Anterior cingulate cortex (tissue), 58 donors: Measurements from ENCODE around the gene TOMM20.
A peak's percentile ranks its signal among the peaks of the same experiment; 100 is the strongest.
"Not testable (repeated sequence)": the region's sequence is repeated elsewhere in the genome, so short reads cannot be mapped to it uniquely, and the experiment has no call there.

Experiments used
- DNase-seq, 58 donors: peaks; one replicate each; lab custom pipeline; 2025; lab: John Stamatoyannopoulos, UW

The TOMM20 gene

GRCh38 chr1:235128456-235129328 is at the start of gene TOMM20:
Gene TOMM20, minus strand, starts transcription at chr1:235128837. Its CDS starts 122 bp downstream, at chr1:235128715.
- DNase-seq, result peak; percentile 72 to 97 (median 93)

- no peak for DNase-seq
Measured at GRCh38 chr1:235176486-235176885, 47.8 kb upstream of the TOMM20 start.

- DNase-seq, result no peak
Measured at GRCh38 chr1:235169986-235170385, 41.3 kb upstream of the TOMM20 start.

- no peak for DNase-seq
Measured at GRCh38 chr1:235168375-235168774, 39.7 kb upstream of the TOMM20 start.

GRCh38 chr1:235161685-235162327 is 33.2 kb upstream of the TOMM20 start:
- no peak for DNase-seq

- DNase-seq, result peak; percentile 23 to 93 (median 85)
Measured at GRCh38 chr1:235160957-235161684, 32.5 kb upstream of the TOMM20 start, which contains the start of gene RBM34. Gene RBM34, minus strand, starts transcription at chr1:235161250. Its CDS starts 24 bp downstream, at chr1:235161226.

GRCh38 chr1:235160383-235160956 is 31.8 kb upstream of the TOMM20 start:
- no peak for DNase-seq

GRCh38 chr1:235159930-235160329 is 31.3 kb upstream of the TOMM20 start:
- DNase-seq, result not testable (repeated sequence)

GRCh38 chr1:235159284-235159683 is 30.6 kb upstream of the TOMM20 start:
- not testable (repeated sequence) for DNase-seq

GRCh38 chr1:235158680-235159079 is 30.0 kb upstream of the TOMM20 start:
- no peak for DNase-seq

- no peak for DNase-seq
Measured at GRCh38 chr1:235157150-235157549, 28.5 kb upstream of the TOMM20 start.

- no peak for DNase-seq
Measured at GRCh38 chr1:235156740-235157139, 28.1 kb upstream of the TOMM20 start.

GRCh38 chr1:235156265-235156664 is 27.6 kb upstream of the TOMM20 start:
- no peak for DNase-seq

- DNase-seq, result no peak
Measured at GRCh38 chr1:235152235-235152634, 23.6 kb upstream of the TOMM20 start.

GRCh38 chr1:235151033-235151432 is 22.4 kb upstream of the TOMM20 start:
- no peak for DNase-seq

- no peak for DNase-seq
Measured at GRCh38 chr1:235149824-235150223, 21.2 kb upstream of the TOMM20 start.

GRCh38 chr1:235147269-235147668 is 18.6 kb upstream of the TOMM20 start:
- DNase-seq, result no peak

GRCh38 chr1:235145639-235146038 is 17.0 kb upstream of the TOMM20 start:
- DNase-seq, result no peak

- no peak for DNase-seq
Measured at GRCh38 chr1:235142991-235143390, 14.4 kb upstream of the TOMM20 start.

- DNase-seq, result no peak
Measured at GRCh38 chr1:235139315-235139714, 10.7 kb upstream of the TOMM20 start.

- DNase-seq, result no peak
Measured at GRCh38 chr1:235138821-235139220, 10.2 kb upstream of the TOMM20 start.
